Retinal pigment epithelial cell (primary cell): ENCODE measurements around the gene PCDHGB2.
"Not testable (repeated sequence)": the region's sequence is repeated elsewhere in the genome, so short reads cannot be mapped to it uniquely, and the experiment has no call there.

ENCODE experiments used
- DNase-seq: peaks from one replicate; pipeline ENCODE4 v3.0.0-alpha.2; 2010; ENCODE audit warnings: low read depth
- H3K4me3 ChIP-seq: 2 replicates; pipeline ENCODE4 v1.5.1; 2011; ENCODE audit warnings: mild to moderate bottlenecking, low read length, control low read depth, moderate library complexity
- TF ChIP-seq, protein P1 (sequence below): conservative IDR thresholded peaks from 2 replicates; pipeline ENCODE4 v1.5.1; 2011; ENCODE audit warnings: low read depth, low read length, control low read depth, inconsistent platforms

Gene PCDHGB2

DNA sequence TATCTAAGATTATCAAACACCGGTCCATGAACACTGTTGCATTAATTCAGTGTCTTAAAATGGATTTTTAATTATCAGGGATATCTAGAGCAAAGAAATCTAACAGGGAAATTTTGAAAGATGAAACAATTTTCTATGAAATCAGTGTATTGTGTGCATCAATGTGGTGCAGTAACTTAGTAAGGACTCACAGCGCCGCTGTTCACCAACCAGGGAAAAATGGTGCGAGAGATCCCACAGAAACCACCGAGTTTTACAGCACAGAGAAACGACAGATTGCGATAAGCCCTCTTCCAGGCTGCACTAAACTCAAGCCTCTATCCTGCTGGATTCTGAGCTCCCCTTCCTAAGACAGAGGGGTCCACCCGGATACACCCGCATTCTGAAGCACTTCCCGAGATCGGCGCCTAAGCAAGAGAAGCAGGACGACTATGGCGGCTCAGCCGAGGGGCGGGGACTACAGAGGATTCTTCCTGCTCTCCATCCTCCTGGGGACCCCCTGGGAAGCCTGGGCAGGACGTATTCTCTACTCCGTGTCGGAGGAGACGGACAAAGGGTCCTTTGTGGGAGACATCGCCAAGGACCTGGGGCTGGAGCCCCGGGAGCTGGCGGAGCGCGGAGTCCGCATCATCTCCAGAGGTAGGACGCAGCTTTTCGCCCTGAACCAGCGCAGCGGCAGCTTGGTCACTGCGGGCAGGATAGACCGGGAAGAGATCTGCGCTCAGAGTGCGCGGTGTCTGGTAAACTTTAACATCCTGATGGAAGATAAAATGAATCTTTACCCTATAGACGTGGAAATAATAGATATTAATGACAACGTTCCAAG is 22.9 kb downstream of the PCDHGB2 start, which contains the start of gene PCDHGA7:
Gene PCDHGA7, plus strand, starts transcription at position 274 of the 826 bp plus-strand sequence. Its CDS starts 158 bp downstream, at position 432.
- peak within 1 kb of the TSS; percentile 42 for H3K4me3 ChIP-seq
- DNase-seq, result no peak
- TF ChIP-seq, protein P1, sequence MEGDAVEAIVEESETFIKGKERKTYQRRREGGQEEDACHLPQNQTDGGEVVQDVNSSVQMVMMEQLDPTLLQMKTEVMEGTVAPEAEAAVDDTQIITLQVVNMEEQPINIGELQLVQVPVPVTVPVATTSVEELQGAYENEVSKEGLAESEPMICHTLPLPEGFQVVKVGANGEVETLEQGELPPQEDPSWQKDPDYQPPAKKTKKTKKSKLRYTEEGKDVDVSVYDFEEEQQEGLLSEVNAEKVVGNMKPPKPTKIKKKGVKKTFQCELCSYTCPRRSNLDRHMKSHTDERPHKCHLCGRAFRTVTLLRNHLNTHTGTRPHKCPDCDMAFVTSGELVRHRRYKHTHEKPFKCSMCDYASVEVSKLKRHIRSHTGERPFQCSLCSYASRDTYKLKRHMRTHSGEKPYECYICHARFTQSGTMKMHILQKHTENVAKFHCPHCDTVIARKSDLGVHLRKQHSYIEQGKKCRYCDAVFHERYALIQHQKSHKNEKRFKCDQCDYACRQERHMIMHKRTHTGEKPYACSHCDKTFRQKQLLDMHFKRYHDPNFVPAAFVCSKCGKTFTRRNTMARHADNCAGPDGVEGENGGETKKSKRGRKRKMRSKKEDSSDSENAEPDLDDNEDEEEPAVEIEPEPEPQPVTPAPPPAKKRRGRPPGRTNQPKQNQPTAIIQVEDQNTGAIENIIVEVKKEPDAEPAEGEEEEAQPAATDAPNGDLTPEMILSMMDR, result peak; percentile 37

DNA sequence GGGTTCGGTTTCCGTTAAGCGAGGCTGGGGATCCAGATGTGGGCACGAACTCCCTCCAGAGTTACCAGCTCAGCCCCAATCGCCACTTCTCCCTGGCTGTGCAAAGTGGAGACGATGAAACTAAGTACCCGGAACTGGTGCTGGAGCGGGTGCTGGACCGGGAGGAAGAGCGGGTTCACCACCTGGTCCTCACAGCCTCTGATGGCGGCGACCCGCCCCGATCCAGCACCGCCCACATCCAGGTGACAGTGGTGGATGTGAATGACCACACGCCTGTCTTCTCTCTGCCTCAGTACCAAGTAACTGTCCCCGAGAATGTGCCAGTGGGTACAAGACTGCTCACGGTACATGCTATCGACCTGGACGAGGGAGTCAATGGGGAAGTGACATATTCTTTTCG is 23.6 kb downstream of the PCDHGB2 start:
- no peak for DNase-seq
- H3K4me3 ChIP-seq, result peak overlapping the region; percentile 6
- TF ChIP-seq, protein P1, result no peak

DNA sequence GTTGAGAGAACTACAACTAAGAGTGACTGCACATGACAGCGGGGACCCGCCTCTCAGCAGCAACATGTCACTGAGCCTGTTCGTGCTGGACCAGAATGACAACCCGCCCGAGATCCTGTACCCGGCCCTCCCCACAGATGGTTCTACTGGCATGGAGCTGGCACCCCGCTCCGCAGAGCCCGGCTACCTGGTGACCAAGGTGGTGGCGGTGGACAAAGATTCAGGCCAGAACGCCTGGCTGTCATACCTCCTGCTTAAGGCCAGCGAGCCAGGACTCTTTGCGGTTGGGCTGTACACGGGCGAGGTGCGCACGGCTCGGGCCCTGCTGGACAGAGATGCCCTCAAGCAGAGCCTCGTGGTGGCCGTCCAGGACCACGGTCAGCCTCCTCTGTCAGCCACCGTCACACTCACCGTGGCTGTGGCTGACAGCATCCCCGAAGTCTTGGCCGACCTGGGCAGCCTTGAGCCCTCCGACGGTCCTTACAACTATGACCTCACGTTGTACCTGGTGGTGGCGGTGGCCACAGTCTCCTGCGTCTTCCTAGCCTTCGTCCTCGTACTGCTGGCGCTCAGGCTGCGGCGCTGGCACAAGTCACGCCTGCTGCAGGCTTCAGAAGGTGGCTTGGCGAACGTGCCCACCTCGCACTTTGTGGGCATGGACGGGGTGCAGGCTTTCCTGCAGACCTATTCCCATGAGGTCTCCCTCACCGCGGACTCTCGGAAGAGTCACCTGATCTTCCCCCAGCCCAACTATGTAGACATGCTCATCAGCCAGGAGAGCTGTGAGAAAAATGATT is 24.9 kb downstream of the PCDHGB2 start:
- TF ChIP-seq, protein P1, result no peak
- DNase-seq, result no peak
- no peak overlapping the region for H3K4me3 ChIP-seq

DNA sequence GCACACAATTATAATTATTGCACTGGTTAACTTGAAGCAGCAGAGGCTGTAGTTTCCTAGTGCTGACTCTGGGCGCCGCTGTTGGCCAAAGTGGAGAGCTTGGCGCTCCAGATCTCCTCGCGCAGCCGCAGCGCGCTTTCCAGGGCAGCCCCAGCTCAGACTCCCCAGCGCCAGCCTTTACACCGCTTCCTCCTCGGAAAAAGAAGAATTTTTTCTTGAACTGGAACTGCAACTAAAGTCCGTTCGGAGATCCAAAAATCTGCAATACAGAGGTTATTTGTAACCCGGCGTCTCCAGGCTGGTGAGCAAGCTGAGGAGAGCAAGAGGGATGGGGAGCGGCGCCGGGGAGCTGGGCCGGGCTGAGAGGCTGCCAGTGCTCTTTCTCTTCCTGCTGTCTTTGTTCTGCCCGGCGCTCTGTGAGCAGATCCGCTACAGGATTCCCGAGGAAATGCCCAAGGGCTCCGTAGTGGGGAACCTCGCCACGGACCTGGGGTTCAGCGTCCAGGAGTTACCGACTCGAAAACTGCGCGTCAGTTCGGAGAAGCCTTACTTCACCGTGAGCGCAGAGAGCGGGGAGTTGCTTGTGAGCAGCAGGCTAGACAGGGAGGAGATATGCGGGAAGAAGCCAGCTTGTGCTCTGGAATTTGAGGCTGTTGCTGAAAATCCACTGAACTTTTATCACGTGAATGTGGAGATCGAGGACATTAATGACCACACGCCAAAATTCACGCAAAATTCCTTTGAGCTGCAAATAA is 27.9 kb downstream of the PCDHGB2 start, which contains the start of gene PCDHGB4:
Gene PCDHGB4, plus strand, starts transcription at position 142 of the 755 bp plus-strand sequence. Its CDS starts 187 bp downstream, at position 329.
- not testable (repeated sequence) for DNase-seq
- peak within 1 kb of the TSS; percentile 35 for H3K4me3 ChIP-seq
- TF ChIP-seq, protein P1, result peak; percentile 57

DNA sequence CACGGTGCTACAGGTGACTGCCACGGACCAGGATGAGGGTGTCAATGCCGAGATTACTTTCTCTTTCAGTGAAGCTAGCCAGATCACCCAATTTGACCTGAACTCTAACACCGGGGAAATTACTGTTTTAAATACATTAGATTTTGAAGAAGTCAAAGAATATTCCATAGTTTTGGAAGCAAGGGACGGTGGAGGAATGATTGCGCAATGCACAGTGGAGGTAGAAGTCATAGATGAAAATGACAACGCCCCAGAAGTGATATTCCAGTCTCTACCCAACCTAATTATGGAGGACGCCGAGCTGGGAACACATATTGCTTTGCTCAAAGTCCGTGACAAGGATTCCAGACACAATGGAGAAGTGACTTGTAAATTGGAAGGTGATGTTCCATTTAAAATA is 28.9 kb downstream of the PCDHGB2 start:
- no peak overlapping the region for H3K4me3 ChIP-seq
- TF ChIP-seq, protein P1, result no peak

DNA sequence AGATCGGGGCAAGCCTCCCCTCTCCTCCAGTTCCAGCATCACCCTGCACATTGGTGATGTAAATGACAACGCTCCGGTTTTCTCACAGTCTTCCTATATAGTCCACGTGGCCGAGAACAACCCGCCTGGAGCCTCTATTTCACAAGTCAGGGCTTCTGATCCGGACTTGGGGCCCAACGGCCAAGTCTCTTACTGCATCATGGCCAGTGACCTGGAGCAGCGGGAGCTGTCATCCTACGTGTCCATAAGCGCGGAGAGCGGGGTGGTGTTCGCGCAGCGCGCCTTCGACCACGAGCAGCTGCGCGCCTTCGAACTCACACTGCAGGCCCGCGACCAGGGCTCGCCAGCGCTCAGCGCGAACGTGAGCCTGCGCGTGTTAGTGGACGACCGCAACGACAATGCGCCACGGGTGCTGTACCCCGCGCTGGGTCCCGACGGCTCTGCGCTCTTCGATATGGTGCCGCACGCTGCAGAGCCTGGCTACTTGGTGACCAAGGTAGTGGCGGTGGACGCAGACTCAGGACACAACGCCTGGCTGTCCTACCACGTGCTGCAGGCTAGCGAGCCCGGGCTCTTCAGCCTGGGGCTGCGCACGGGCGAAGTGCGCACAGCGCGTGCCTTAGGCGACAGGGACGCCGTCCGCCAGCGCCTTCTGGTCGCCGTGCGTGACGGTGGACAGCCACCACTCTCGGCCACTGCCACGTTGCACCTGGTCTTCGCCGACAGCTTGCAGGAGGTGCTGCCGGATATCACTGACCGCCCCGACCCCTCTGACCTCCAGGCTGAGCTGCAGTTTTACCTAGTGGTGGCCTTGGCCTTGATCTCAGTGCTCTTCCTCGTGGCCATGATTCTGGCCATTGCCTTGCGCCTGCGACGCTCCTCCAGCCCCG is 29.6 kb downstream of the PCDHGB2 start:
- no peak overlapping the region for H3K4me3 ChIP-seq
- DNase-seq, result no peak
- TF ChIP-seq, protein P1, result no peak

More for the DNA sequence above, 28.9 kb downstream of the PCDHGB2 start:
- DNase-seq, result no peak
